ENCODE data around the gene LDHD.

- TF ChIP-seq CTCF (optimal IDR thresholded peaks at IDR 0.05 in 1 of 3, IDR thresholded peaks at IDR 0.05 in 1 of 3, conservative IDR thresholded peaks at IDR 0.05 in 1 of 3; ENCODE audit: extremely low read depth in 1 of 3, insufficient read depth in 2 of 3, low read length in 3 of 3) (no peak), EZH2 (IDR thresholded peaks at IDR 0.05; ENCODE audit: low read length) (no peak)
Observed at GRCh38 chr16:75066861-75067447, 49.6 kb downstream of the LDHD start.

Data from keratinocyte (primary cell).